ENCODE measurements around the gene GAN.

DNA sequence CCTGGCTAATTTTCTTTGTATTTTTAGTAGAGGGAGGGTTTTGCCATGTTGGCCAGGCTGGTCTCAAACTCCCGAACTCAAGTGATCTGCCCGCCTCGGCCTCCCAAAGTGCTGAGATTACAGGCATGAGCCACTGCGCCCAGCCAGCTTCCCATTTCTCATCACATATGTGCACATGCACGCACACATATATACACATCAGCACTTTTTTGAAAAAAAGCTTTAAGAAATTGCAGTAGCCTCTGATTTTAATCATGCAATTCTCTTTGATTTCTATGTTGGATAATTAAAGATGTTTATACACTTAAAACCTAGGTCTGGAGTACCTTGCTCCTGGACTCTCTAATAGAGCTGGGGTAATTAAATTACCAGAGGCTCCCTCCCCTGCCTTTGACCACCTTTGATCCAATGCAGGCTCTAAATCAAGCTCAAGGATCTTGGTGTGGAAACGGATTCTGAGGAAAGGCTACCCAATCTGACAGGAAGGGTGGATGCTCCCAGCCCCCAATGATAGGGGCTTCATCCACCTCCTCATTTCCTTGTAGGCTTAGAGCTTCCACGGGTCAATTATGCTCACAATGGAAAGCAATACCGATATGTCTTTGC, 29.7 kb upstream of the GAN start:
- TF ChIP-seq MAZ (IDR thresholded peaks at IDR 0.05; ENCODE audit: borderline replicate concordance, low read depth, low read length) (no peak), POLR2A (IDR thresholded peaks at IDR 0.05; ENCODE audit: low read depth, low read length) (no peak), MAFK (IDR thresholded peaks at IDR 0.05; ENCODE audit: low read depth, low read length) (no peak), ELK1 (IDR thresholded peaks at IDR 0.05; ENCODE audit: borderline replicate concordance, low read depth, low read length) (no peak), RCOR1 (IDR thresholded peaks at IDR 0.05; ENCODE audit: insufficient replicate concordance, low read length) (no peak), MXI1 (IDR thresholded peaks at IDR 0.05; ENCODE audit: borderline replicate concordance, low read depth, low read length) (no peak), RAD21 (IDR thresholded peaks at IDR 0.05; ENCODE audit: low read length) (no peak), SMC3 (IDR thresholded peaks at IDR 0.05; ENCODE audit: low read depth, low read length) (no peak), BHLHE40 (IDR thresholded peaks at IDR 0.05; ENCODE audit: low read depth, low read length) (no peak), RFX5 (IDR thresholded peaks at IDR 0.05; ENCODE audit: low read depth, low read length) (no peak)
- TF ChIP-seq, protein P1, sequence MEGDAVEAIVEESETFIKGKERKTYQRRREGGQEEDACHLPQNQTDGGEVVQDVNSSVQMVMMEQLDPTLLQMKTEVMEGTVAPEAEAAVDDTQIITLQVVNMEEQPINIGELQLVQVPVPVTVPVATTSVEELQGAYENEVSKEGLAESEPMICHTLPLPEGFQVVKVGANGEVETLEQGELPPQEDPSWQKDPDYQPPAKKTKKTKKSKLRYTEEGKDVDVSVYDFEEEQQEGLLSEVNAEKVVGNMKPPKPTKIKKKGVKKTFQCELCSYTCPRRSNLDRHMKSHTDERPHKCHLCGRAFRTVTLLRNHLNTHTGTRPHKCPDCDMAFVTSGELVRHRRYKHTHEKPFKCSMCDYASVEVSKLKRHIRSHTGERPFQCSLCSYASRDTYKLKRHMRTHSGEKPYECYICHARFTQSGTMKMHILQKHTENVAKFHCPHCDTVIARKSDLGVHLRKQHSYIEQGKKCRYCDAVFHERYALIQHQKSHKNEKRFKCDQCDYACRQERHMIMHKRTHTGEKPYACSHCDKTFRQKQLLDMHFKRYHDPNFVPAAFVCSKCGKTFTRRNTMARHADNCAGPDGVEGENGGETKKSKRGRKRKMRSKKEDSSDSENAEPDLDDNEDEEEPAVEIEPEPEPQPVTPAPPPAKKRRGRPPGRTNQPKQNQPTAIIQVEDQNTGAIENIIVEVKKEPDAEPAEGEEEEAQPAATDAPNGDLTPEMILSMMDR (conservative IDR thresholded peaks at IDR 0.05; ENCODE audit: low read depth, low read length) = no peak
- TF ChIP-seq, protein P2, sequence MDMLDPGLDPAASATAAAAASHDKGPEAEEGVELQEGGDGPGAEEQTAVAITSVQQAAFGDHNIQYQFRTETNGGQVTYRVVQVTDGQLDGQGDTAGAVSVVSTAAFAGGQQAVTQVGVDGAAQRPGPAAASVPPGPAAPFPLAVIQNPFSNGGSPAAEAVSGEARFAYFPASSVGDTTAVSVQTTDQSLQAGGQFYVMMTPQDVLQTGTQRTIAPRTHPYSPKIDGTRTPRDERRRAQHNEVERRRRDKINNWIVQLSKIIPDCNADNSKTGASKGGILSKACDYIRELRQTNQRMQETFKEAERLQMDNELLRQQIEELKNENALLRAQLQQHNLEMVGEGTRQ (IDR thresholded peaks at IDR 0.05; ENCODE audit: low read depth, low read length) = no peak

Data from IMR-90 (cell line).